Right renal pelvis (tissue), 4 donors: ENCODE data around the gene CELA2B. TPM values are rescaled to one million over a fixed set of nuclear protein-coding genes. Genes with fewer than 3 reads are reported as not detected.
"Not testable (repeated sequence)": the region's sequence is repeated elsewhere in the genome, so short reads cannot be mapped to it uniquely, and the experiment has no call there.

Experiments
- DNase-seq, 4 donors: peaks; one replicate each; pipeline ENCODE4 v3.0.0-alpha.2; 2013; ENCODE audit warnings: low read depth in 4 of 4, low spot score in 3 of 4, missing footprints in 1 of 4
- polyA plus RNA-seq, 4 donors: library from polyadenylated mRNA; unstranded; fragments of 120-200 nt; gene quantifications; one replicate each; pipeline ENCODE4 v1.2.1, GENCODE V29; 2013; ENCODE audit not compliant: insufficient read length in 4 of 4

CELA2B gene
- polyA plus RNA-seq, 4 donors: 0.21 to 0.76 (median 0.41) TPM

DNA sequence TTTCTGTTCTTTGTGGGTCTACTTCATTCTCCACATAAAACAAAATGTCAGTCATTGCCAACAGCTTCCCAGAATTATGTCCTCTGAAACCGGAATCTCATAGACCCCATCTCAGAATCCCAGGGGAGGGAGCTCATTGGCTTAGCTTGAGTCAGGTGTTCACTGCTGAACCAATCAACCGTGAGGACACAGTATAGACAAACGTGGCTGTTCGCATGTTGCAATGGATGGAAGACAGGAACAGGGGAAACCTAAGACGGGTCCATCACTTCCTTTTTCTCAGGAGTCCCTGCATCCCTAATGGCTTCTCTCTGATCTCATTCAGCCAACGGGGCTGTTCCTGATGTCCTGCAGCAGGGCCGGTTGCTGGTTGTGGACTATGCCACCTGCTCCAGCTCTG is 10.2 kb upstream of the CELA2B start:
- DNase-seq: no peak

GRCh38 chr1:15466955-15467625 is 8.8 kb upstream of the CELA2B start:
- not testable (repeated sequence) for DNase-seq

GRCh38 chr1:15468145-15468544 is 7.8 kb upstream of the CELA2B start:
- DNase-seq: no peak

- DNase-seq: no peak
Observed at GRCh38 chr1:15469361-15469760, 6.5 kb upstream of the CELA2B start.

DNA sequence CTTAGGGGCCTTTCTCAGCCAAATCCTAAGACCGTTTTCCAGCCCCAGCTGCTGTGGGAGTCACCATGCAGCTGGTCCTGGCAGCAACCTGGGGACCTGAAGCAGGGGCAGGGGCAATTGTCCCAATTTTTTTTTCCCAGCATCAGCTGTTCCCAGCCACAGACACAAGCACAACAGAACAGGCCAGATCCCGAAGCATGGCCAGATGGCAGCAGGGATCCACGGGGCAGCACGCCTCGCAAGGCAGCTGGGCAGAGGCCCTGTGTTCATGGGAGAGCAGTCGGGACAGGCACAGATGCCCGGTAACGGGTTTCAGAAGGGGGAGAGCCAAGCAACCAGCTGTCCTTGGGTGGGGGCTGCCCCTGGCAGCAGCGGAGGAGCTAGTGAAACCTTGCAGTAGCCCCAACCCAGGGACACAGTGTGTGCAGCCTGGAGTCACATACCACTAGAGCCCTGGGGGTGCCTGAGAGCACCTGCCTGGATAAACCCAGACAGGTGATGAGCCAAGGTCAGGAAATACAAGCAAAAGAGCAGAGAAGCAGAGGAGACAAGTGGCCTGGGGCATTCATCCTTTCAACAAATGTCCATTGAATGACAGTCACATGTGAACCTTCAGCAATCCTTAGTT is 6.0 kb upstream of the CELA2B start:
- not testable (repeated sequence) for DNase-seq

- DNase-seq: not testable (repeated sequence)
Observed at GRCh38 chr1:15471067-15471466, 4.8 kb upstream of the CELA2B start.

DNA sequence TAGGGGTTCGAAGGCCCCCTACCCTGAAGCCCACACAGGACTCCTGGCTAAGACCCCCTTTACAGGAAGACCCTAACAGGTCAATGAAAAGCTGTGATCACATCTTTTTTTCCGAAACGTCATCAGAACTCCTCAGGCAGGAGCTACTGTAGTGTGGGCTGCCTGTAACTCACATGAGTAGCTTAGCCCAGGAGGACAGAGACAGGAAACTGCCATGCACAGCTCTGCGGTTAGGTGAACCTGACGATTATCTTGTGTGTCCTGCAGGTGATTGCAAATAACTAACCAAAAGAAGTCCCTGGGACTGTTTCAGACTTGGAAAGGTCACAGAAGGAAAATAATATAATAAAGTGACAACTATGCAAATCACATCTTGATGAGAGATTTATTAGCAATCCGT is 4.2 kb upstream of the CELA2B start:
- not testable (repeated sequence) for DNase-seq

DNA sequence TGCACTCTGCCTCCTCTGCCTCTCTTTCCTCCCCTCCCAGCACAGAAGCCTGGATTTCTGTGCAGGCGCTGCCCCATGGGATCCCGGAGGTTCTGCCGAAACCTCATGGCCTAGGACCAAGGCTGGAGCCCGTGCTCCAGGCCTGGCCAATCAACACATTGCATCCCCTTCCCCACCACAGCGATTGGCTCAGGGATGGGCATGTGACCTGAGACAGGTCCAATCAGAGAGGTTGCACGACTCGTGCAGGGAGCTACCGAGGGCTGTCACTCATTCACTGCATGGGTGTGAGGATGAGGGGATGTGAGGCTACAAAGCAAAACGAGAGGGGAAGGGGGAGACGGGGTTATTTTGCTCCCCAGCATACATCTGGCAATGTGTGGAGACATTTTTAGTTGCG is 3.3 kb upstream of the CELA2B start:
- no peak for DNase-seq

GRCh38 chr1:15476927-15477326 is 1.0 kb downstream of the CELA2B start:
- DNase-seq: no peak

DNA sequence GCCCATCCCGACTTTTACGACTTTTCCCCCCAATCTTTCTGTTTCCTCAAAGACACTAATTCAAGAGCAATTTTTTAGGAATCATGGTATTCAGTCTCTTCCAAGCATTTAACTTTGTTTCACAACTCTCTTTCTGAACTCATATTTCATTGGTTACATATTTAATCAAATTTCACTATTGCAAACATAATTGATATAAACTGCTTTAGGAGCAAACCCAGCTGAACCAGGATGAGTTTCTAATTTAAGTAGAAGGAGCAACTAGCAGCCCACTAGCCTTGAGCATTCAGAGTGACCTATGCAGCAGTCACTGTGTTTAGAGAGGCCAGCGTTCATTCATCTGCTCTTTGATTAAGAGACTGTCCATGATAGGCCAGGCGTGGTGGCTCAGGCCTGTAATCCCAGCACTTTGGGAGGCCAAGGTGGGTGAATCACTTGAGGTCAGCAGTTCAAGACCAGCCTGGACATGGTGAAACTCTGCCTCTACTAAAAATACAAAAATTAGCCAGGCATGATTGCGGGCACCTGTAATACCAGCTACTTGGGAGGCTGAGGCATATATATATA is 1.8 kb downstream of the CELA2B start:
- DNase-seq: no peak

GRCh38 chr1:15479654-15480347 is 3.9 kb downstream of the CELA2B start:
- DNase-seq: no peak

- not testable (repeated sequence) for DNase-seq
Observed at GRCh38 chr1:15482455-15482854, 6.6 kb downstream of the CELA2B start.

GRCh38 chr1:15482983-15483543 is 7.2 kb downstream of the CELA2B start:
- not testable (repeated sequence) for DNase-seq

GRCh38 chr1:15483971-15484370 is 8.1 kb downstream of the CELA2B start:
- no peak for DNase-seq

- not testable (repeated sequence) for DNase-seq
Observed at GRCh38 chr1:15484443-15484842, 8.5 kb downstream of the CELA2B start.

DNA sequence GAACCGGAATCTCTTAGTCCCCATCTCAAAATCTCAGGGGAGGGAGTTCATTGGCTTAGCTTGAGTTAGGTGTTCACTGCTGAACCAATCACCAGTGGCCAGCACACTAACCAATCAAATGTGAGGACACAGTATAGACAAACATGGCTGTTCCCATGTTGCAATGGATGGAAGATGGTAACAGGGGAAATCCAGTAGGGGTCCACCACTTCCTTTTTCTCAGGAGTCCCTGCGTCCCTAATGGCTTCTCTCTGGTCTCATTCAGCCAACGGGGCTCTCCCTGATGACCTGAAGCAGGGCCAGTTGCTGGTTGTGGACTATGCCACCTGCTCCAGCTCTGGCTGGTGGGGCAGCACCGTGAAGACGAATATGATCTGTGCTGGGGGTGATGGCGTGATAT is 9.7 kb downstream of the CELA2B start:
- DNase-seq: no peak

GRCh38 chr1:15486844-15487610 is 11.1 kb downstream of the CELA2B start:
- DNase-seq: not testable (repeated sequence)

GRCh38 chr1:15488371-15488770 is 12.5 kb downstream of the CELA2B start:
- DNase-seq: no peak

GRCh38 chr1:15489052-15489736 is 13.3 kb downstream of the CELA2B start:
- DNase-seq: no peak

GRCh38 chr1:15491010-15491409 is 15.1 kb downstream of the CELA2B start:
- not testable (repeated sequence) for DNase-seq
